GM12878 (cell line): ENCODE results near the gene SMIM35. TPM values are rescaled to one million over a fixed set of nuclear protein-coding genes. Genes with fewer than 3 reads are reported as not detected.

ENCODE experiments used
- ATAC-seq: fragments of 200-7000 bp; cut with Tn5 transposase; 3 replicates; pipeline ENCODE4 v1.9.1; 2020; ENCODE audit warnings: mild to moderate bottlenecking, moderate library complexity
- BruUV-seq: library from RNA; stranded (reverse); fragments of 400-500 nt; replicated peaks from 2 replicates; lab custom pipeline; 2021; lab: Mats Ljungman, UMichigan
- CTCF ChIA-PET: fragments of 300-600 bp; sonication (Branson Sonifier 250); formaldehyde crosslinking; extraction: SDS; loops from one replicate; lab custom pipeline; 2021; ENCODE audit warnings: inconsistent platforms; lab: Yijun Ruan, JAX
- POLR2A ChIA-PET: fragments of 350-600 bp; formaldehyde crosslinking; extraction: SDS; loops from one replicate; lab custom pipeline; 2021; ENCODE audit warnings: inconsistent platforms; lab: Charles Lee
- RAD21 ChIA-PET: fragments of 300-600 bp; sonication (Branson Sonifier 250); formaldehyde crosslinking; loops from one replicate; lab custom pipeline; 2023; ENCODE audit warnings: antibody characterized with exemption; ENCODE audit not compliant: unreplicated experiment; lab: Charles Lee
- SMC1A ChIA-PET: fragments of 300-600 bp; sonication (Branson Sonifier 250); formaldehyde crosslinking; loops from one replicate; lab custom pipeline; 2023; ENCODE audit not compliant: unreplicated experiment, uncharacterized antibody; lab: Charles Lee
- DNase-seq: peaks from one replicate; pipeline ENCODE4 v3.0.0-alpha.2; 2011; ENCODE audit warnings: low read depth, low spot score
- FAIRE-seq: peaks from 3 replicates; lab custom pipeline; 2011; peaks lifted over from hg19 to GRCh38; lab: Jason Lieb, UNC
- H2AFZ ChIP-seq: 2 replicates; pipeline ENCODE4 v1.6.0; 2011; ENCODE audit warnings: low read depth, low read length, control low read depth; ENCODE audit not compliant: control insufficient read depth
- H3K27ac ChIP-seq: 2 replicates; pipeline ENCODE4 v1.5.1; 2011; ENCODE audit warnings: control low read depth; ENCODE audit not compliant: control insufficient read depth, insufficient read depth
- H3K27me3 ChIP-seq, 2 experiments: replicated peaks in 1 of 2; 2 replicates each; pipeline versions ENCODE4 v1.6.0 to v1.6.1; 2011; ENCODE audit warnings: low read length in 1 of 2; ENCODE audit not compliant: control insufficient read depth in 2 of 2, insufficient read depth in 2 of 2
- H3K36me3 ChIP-seq, 2 experiments: 2 replicates each; pipeline ENCODE4 v1.5.1; 2011; ENCODE audit warnings: low read length in 1 of 2; ENCODE audit not compliant: control insufficient read depth in 2 of 2, insufficient read depth in 2 of 2
- H3K4me1 ChIP-seq: 2 replicates; pipeline ENCODE4 v1.6.1; 2011; ENCODE audit warnings: mild to moderate bottlenecking, low read length, moderate library complexity, mixed read lengths; ENCODE audit not compliant: control insufficient read depth, insufficient read depth
- H3K4me2 ChIP-seq: 2 replicates; pipeline ENCODE4 v1.6.0; 2011; ENCODE audit warnings: control low read depth; ENCODE audit not compliant: control insufficient read depth, insufficient read depth
- H3K4me3 ChIP-seq: fragments of 200-600 bp; sonication (generic); 2 replicates; pipeline ENCODE4 v1.5.1; 2016
- H3K79me2 ChIP-seq: 2 replicates; pipeline ENCODE4 v1.6.0; 2011; ENCODE audit warnings: low read length; ENCODE audit not compliant: control insufficient read depth, insufficient read depth
- H3K9ac ChIP-seq: 2 replicates; pipeline ENCODE4 v1.8.0; 2011; ENCODE audit warnings: low read length, control low read depth, mixed read lengths; ENCODE audit not compliant: control insufficient read depth, insufficient read depth
- H3K9me3 ChIP-seq: replicated peaks from 3 replicates; pipeline ENCODE4 v1.5.1; 2011; ENCODE audit warnings: mild to moderate bottlenecking, low read length; ENCODE audit not compliant: control insufficient read depth, insufficient read depth
- H4K20me1 ChIP-seq: 2 replicates; pipeline ENCODE4 v1.6.0; 2011; ENCODE audit not compliant: control insufficient read depth, insufficient read depth
- ATF2 ChIP-seq: IDR thresholded peaks from 2 replicates; pipeline ENCODE4 v1.6.1; 2012; ENCODE audit warnings: low read length, inconsistent platforms
- EED ChIP-seq: sonication (generic); IDR thresholded peaks from 2 replicates; pipeline ENCODE4 v1.6.1; 2016; ENCODE audit warnings: antibody characterized with exemption, low read depth
- MAX ChIP-seq: IDR thresholded peaks from 2 replicates; pipeline ENCODE4 v1.6.1; 2012; ENCODE audit warnings: low read depth, low read length, improper control_type of control experiment
- NRF1 ChIP-seq: conservative IDR thresholded peaks from 2 replicates; pipeline ENCODE4 v1.6.1; 2011; ENCODE audit warnings: mild to moderate bottlenecking, low read depth, low read length, improper control_type of control experiment
- RAD21 ChIP-seq: IDR thresholded peaks from 2 replicates; pipeline ENCODE4 v1.6.1; 2011; ENCODE audit warnings: mild to moderate bottlenecking, low read depth, low read length, moderate library complexity; ENCODE audit not compliant: insufficient read depth
- SIN3A ChIP-seq: IDR thresholded peaks from 2 replicates; pipeline ENCODE4 v1.6.1; 2012; ENCODE audit warnings: low read depth, low read length, improper control_type of control experiment
- SIX5 ChIP-seq: IDR thresholded peaks from 2 replicates; pipeline ENCODE4 v1.6.1; 2011; ENCODE audit warnings: mild to moderate bottlenecking, low read depth, low read length, moderate library complexity; ENCODE audit not compliant: severe bottlenecking
- SMC3 ChIP-seq: IDR thresholded peaks from 2 replicates; pipeline ENCODE4 v1.6.1; 2011; ENCODE audit warnings: low read length, improper control_type of control experiment, borderline replicate concordance
- SREBF2 ChIP-seq: IDR thresholded peaks from 2 replicates; pipeline ENCODE4 v1.6.1; 2012; ENCODE audit warnings: mild to moderate bottlenecking, low read length
- ZBTB11 ChIP-seq: fragments of 450-650 bp; formaldehyde crosslinking; IDR thresholded peaks from 2 replicates; pipeline ENCODE4 v1.5.0; 2022; ENCODE audit warnings: mild to moderate bottlenecking, missing genetic modification characterization
- ZBTB4 ChIP-seq: fragments of 450-650 bp; formaldehyde crosslinking; IDR thresholded peaks from 2 replicates; pipeline ENCODE4 v1.4.0; 2022; ENCODE audit warnings: mild to moderate bottlenecking, moderate library complexity
- ZNF207 ChIP-seq: fragments of 450-650 bp; IDR thresholded peaks from 2 replicates; pipeline ENCODE4 v1.6.1; 2014; ENCODE audit warnings: antibody characterized with exemption, mild to moderate bottlenecking, borderline replicate concordance
- WGBS: methylation state at CpG from one replicate; pipeline ENCODE4 v1.1.6; 2016; ENCODE audit warnings: low lambda C conversion rate; ENCODE audit not compliant: insufficient replicate concordance, insufficient coverage; ENCODE audit errors: missing lambda C conversion rate; 5-methylcytosine and 5-hydroxymethylcytosine counted together
- in situ Hi-C: fragments of 300-500 bp; cut with MboI; formaldehyde crosslinking; loops from 9 replicates; pipeline ENCODE4 v1.14.3; 2018; ENCODE audit warnings: mixed read lengths
- intact Hi-C: fragments of 100-400 bp; cut with micrococcal nuclease; formaldehyde crosslinking; loops from one replicate; pipeline ENCODE4 v1.14.2; 2022; ENCODE audit not compliant: unreplicated experiment
- polyA plus RNA-seq, 11 experiments: library from polyadenylated mRNA; depleted of rRNA in 4 of 11; unstranded in 6 of 11; stranded (reverse) in 5 of 11; fragments of >200 nt; fragmentation: Nextera tagmentation in 4 of 11; fragmentation: Illumina TruSeq in 1 of 11; extraction: Ambion mirVana in 4 of 11; extraction: Trizol in 1 of 11; gene quantifications; 1 replicate in 1 of 11; 2 replicates in 10 of 11; pipeline versions ENCODE4 v1.2.1 to v1.2.3, GENCODE V29; 2011 to 2016; ENCODE audit warnings: inconsistent platforms in 2 of 11, missing spikeins in 2 of 11, low read depth in 1 of 11
- total RNA-seq, 4 experiments: library from RNA; depleted of rRNA in 3 of 4; stranded (reverse); fragments of >200 nt in 3 of 4; fragmentation: Illumina TruSeq in 1 of 4; extraction: Trizol in 1 of 4; gene quantifications; 2 replicates each; pipeline versions ENCODE4 v1.2.1 to v1.2.3, GENCODE V29; 2013 to 2021
- TF ChIP-seq, protein P1 (sequence below): IDR thresholded peaks from 2 replicates; pipeline ENCODE4 v1.6.1; 2011; ENCODE audit warnings: borderline replicate concordance, low read depth, mild to moderate bottlenecking, moderate library complexity, low read length; ENCODE audit not compliant: insufficient read depth, poor library complexity, severe bottlenecking

The SMIM35 gene
- total and polyA plus RNA-seq, 10 of the 15 experiments (the other 5 are each of a cell fraction or from before 2014, with no cell fraction given) = 0.02 to 1.1 (median 0.05) TPM; not detected in 5

DNA sequence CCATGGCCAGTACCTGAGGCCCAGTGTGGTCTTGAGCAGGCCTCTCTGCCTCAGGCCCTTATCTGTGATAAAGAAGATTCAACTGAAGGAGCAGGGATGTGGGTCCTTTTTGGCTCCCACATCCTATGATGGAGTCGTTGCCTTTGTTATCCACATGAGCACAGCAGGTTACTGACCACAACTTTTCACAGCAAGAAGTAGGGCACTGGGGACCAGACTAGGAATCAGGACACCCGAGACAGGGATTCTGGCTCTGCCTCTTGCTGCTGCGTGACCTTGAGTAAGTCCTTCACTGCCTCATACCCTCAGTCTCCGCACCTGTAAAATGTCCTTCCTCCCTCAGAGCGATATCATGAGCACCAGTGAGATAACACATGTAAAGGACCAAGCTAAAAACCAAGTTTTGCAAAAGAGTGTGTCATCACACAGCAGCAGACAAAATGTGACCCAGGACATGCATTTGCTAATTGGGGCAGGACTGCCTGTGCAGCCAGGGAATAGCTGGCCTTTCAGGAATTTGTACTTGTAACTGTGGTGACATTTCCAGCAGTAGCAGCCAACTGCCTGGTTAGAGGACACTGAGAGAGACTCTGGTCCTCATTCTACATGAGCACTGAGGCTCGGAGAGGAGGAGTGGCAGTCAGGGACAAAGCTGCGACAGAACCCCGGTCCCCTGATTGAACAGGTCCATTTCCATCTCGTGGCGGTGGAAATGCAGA lies 13.2 kb upstream of the SMIM35 start:
- CTCF ChIA-PET = no interaction called here
- TF ChIP-seq EED = no peak
- no peak for TF ChIP-seq RAD21
- no peak for TF ChIP-seq ATF2
- no peak for TF ChIP-seq MAX
- no peak for TF ChIP-seq ZBTB4 (CRISPR knock-in tag)
- TF ChIP-seq ZBTB11 (CRISPR knock-in tag) = no peak
- no peak for TF ChIP-seq ZNF207
- TF ChIP-seq SIN3A = no peak
- TF ChIP-seq SMC3 = no peak
- no peak for TF ChIP-seq SREBF2
- TF ChIP-seq SIX5 = no peak
- TF ChIP-seq, protein P1, sequence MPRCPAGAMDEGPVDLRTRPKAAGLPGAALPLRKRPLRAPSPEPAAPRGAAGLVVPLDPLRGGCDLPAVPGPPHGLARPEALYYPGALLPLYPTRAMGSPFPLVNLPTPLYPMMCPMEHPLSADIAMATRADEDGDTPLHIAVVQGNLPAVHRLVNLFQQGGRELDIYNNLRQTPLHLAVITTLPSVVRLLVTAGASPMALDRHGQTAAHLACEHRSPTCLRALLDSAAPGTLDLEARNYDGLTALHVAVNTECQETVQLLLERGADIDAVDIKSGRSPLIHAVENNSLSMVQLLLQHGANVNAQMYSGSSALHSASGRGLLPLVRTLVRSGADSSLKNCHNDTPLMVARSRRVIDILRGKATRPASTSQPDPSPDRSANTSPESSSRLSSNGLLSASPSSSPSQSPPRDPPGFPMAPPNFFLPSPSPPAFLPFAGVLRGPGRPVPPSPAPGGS = no peak
- TF ChIP-seq NRF1 = no peak
- TF ChIP-seq, all 136 proteins: peak for 0
- Histone ChIP-seq H3K9ac (no peak overlapping the region), H3K4me3 (no peak overlapping the region), H3K79me2 (no peaks in the 10 kb centered on the region), H2AFZ (no peak overlapping the region), H3K4me1 (no peaks in the 10 kb centered on the region), H3K27me3 (no peaks in the 10 kb centered on the region; a peak in 2 of 4 replicates), H4K20me1 (no peaks in the 10 kb centered on the region), H3K27ac (no peak overlapping the region), H3K9me3 (no peaks in the 10 kb centered on the region), H3K4me2 (no peak overlapping the region), H3K36me3 (no peaks in the 10 kb centered on the region)
- in situ Hi-C loops = no loop called here
- ATAC-seq = no peak
- no peak for DNase-seq
- ChIA-PET POLR2A (no interaction called here), SMC1A (interaction anchor here (0.7 to 1.5 kb wide), 5 partner anchors 9 to 829 kb away, joined by 3 to 4 read pairs (median 3); no protein-coding TSS in a partner anchor), RAD21 (interaction anchor here (0.6 kb wide), 1 partner anchor 40 kb away, joined by 3 read pairs; no protein-coding TSS in a partner anchor)
- WGBS = 20% methylated on average over 10 of the region's 10 CpGs
- no peak for FAIRE-seq
- intact Hi-C loops = no loop called here
- BruUV-seq = no TSS peak
